HG03066 (cell line): Measurements from ENCODE around the gene SLC9A6.
"Not testable (repeated sequence)": the region's sequence is repeated elsewhere in the genome, so short reads cannot be mapped to it uniquely, and the experiment has no call there.

Experiments used
- ATAC-seq: cut with Tn5 transposase; IDR thresholded peaks from one replicate; pipeline ENCODE4 v1.9.1; 2021; ENCODE audit warnings: low read depth; ENCODE audit not compliant: unreplicated experiment

Gene SLC9A6

GRCh38 chrX:136059350-136059749 is 74.1 kb downstream of the SLC9A6 start:
- no peak for ATAC-seq

GRCh38 chrX:136061286-136061685 is 76.1 kb downstream of the SLC9A6 start:
- no peak for ATAC-seq

GRCh38 chrX:136061696-136062095 is 76.5 kb downstream of the SLC9A6 start:
- no peak for ATAC-seq

- ATAC-seq = no peak
These were observed 78.3 kb downstream of the SLC9A6 start for GRCh38 chrX:136063340-136064079.

- ATAC-seq = no peak
These were observed 79.4 kb downstream of the SLC9A6 start for GRCh38 chrX:136064661-136065043.

GRCh38 chrX:136065044-136065671 is 79.9 kb downstream of the SLC9A6 start:
- ATAC-seq = no peak

- no peak for ATAC-seq
These were observed 81.9 kb downstream of the SLC9A6 start for GRCh38 chrX:136067097-136067496.

- no peak for ATAC-seq
These were observed 82.7 kb downstream of the SLC9A6 start for GRCh38 chrX:136067966-136068365.

- no peak for ATAC-seq
These were observed 91.7 kb downstream of the SLC9A6 start for GRCh38 chrX:136076942-136077341.

GRCh38 chrX:136080766-136081165 is 95.5 kb downstream of the SLC9A6 start:
- no peak for ATAC-seq

GRCh38 chrX:136086521-136086920 is 101.3 kb downstream of the SLC9A6 start:
- no peak for ATAC-seq

GRCh38 chrX:136091898-136092297 is 106.7 kb downstream of the SLC9A6 start:
- not testable (repeated sequence) for ATAC-seq

- ATAC-seq = no peak
These were observed 109.7 kb downstream of the SLC9A6 start for GRCh38 chrX:136094962-136095361.
